ENCODE results near the gene ANKRD33B.

GRCh38 chr5:10518347-10518746 is 45.5 kb upstream of the ANKRD33B start:
- TF ChIP-seq, protein P1, sequence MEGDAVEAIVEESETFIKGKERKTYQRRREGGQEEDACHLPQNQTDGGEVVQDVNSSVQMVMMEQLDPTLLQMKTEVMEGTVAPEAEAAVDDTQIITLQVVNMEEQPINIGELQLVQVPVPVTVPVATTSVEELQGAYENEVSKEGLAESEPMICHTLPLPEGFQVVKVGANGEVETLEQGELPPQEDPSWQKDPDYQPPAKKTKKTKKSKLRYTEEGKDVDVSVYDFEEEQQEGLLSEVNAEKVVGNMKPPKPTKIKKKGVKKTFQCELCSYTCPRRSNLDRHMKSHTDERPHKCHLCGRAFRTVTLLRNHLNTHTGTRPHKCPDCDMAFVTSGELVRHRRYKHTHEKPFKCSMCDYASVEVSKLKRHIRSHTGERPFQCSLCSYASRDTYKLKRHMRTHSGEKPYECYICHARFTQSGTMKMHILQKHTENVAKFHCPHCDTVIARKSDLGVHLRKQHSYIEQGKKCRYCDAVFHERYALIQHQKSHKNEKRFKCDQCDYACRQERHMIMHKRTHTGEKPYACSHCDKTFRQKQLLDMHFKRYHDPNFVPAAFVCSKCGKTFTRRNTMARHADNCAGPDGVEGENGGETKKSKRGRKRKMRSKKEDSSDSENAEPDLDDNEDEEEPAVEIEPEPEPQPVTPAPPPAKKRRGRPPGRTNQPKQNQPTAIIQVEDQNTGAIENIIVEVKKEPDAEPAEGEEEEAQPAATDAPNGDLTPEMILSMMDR (IDR thresholded peaks at IDR 0.05 in 2 of 3, conservative IDR thresholded peaks at IDR 0.05 in 1 of 3; ENCODE audit: borderline replicate concordance in 1 of 3, insufficient read depth in 1 of 3, low read depth in 2 of 3, low read length in 2 of 3), result no peak
- TF ChIP-seq POLR2AphosphoS5 (IDR thresholded peaks at IDR 0.05; ENCODE audit: low read depth, low read length) (no peak), ZNF274 (IDR thresholded peaks at IDR 0.05; ENCODE audit: low read depth, low read length) (no peak), MAX (IDR thresholded peaks at IDR 0.05) (no peak), REST (IDR thresholded peaks at IDR 0.05; ENCODE audit: low read depth) (no peak), EGR1 (IDR thresholded peaks at IDR 0.05; ENCODE audit: low read depth) (no peak), POLR2A (IDR thresholded peaks at IDR 0.05; ENCODE audit: borderline replicate concordance, extremely low read depth, insufficient read depth, insufficient read length) (no peak), SIN3A (IDR thresholded peaks at IDR 0.05; ENCODE audit: low read depth) (no peak), JUND (IDR thresholded peaks at IDR 0.05) (no peak), EZH2 (IDR thresholded peaks at IDR 0.05) (no peak), FOSL1 (IDR thresholded peaks at IDR 0.05; ENCODE audit: low read depth) (no peak)

Data from HCT116 (cell line).